ENCODE data around the gene RTKN. TPM values are rescaled to one million over a fixed set of nuclear protein-coding genes. Genes with fewer than 3 reads are reported as not detected.

RTKN gene
- total and polyA plus RNA-seq, 2 of the 13 experiments (the other 11 are each of a cell fraction or from before 2014, with no cell fraction given), result 159 to 166 TPM

- peak; percentile 39 for TF ChIP-seq ZNF781 (CRISPR knock-in tag; IDR thresholded peaks at IDR 0.05; ENCODE audit: borderline replicate concordance, not compliant biosample characterization)
- no peak for TF ChIP-seq MTA3 (CRISPR knock-in tag; IDR thresholded peaks at IDR 0.05)
- TF ChIP-seq ZNF547 (CRISPR knock-in tag; IDR thresholded peaks at IDR 0.05), result no peak
- TF ChIP-seq EZH2 (conservative IDR thresholded peaks at IDR 0.05; ENCODE audit: low read depth, low read length), result no peak
- TF ChIP-seq ZNF670 (CRISPR knock-in tag; IDR thresholded peaks at IDR 0.05; ENCODE audit: borderline replicate concordance), result no peak
- no peak for TF ChIP-seq ZMYM3 (CRISPR knock-in tag; IDR thresholded peaks at IDR 0.05)
- 0 out of 2 replicates have a peak, but pooled peaks have one; percentile 22 for TF ChIP-seq ZNF44 (CRISPR knock-in tag; IDR thresholded peaks at IDR 0.05)
- no peak for TF ChIP-seq ZNF672 (CRISPR knock-in tag; IDR thresholded peaks at IDR 0.05)
- TF ChIP-seq NR2F6 (IDR thresholded peaks at IDR 0.05), result 0 out of 2 replicates have a peak, but pooled peaks have one; percentile 23
- peak; percentile 69 for TF ChIP-seq NR2F6 (CRISPR knock-in tag; IDR thresholded peaks at IDR 0.05)
- peak; percentile 75; the same call in 1 of the 2 replicates for TF ChIP-seq ZNF607 (CRISPR knock-in tag; IDR thresholded peaks at IDR 0.05; ENCODE audit: borderline replicate concordance)
- TF ChIP-seq E2F5 (CRISPR knock-in tag; conservative IDR thresholded peaks at IDR 0.05), result no peak
- no peak for TF ChIP-seq PRDM15 (CRISPR knock-in tag; IDR thresholded peaks at IDR 0.05)
- no peak for TF ChIP-seq CSRNP2 (CRISPR knock-in tag; conservative IDR thresholded peaks at IDR 0.05; ENCODE audit: low read depth)
- no peak; the same call in 1 of the 2 replicates for TF ChIP-seq ZSCAN22 (CRISPR knock-in tag; IDR thresholded peaks at IDR 0.05)
- TF ChIP-seq ZBTB21 (CRISPR knock-in tag; IDR thresholded peaks at IDR 0.05), result no peak
- no peak for TF ChIP-seq SYNCRIP (IDR thresholded peaks at IDR 0.05; ENCODE audit: insufficient read depth, low read depth, low read length)
- no peak for TF ChIP-seq AGO1 (IDR thresholded peaks at IDR 0.05; ENCODE audit: low read depth, low read length, poor library complexity, severe bottlenecking)
- no peak for TF ChIP-seq HHEX (CRISPR knock-in tag; IDR thresholded peaks at IDR 0.05)
- TF ChIP-seq ZNF101 (CRISPR knock-in tag; IDR thresholded peaks at IDR 0.05; ENCODE audit: borderline replicate concordance, low read depth), result no peak
- no peak for TF ChIP-seq BORCS8-MEF2B (CRISPR knock-in tag; IDR thresholded peaks at IDR 0.05)
- TF ChIP-seq ZNF747 (CRISPR knock-in tag; IDR thresholded peaks at IDR 0.05; ENCODE audit: borderline replicate concordance), result no peak
- TF ChIP-seq SSRP1 (CRISPR knock-in tag; IDR thresholded peaks at IDR 0.05), result no peak
- peak; percentile 69; the same call in 1 of the 2 replicates for TF ChIP-seq ZNF441 (CRISPR knock-in tag; IDR thresholded peaks at IDR 0.05; ENCODE audit: borderline replicate concordance)
- TF ChIP-seq KLF13 (CRISPR knock-in tag; IDR thresholded peaks at IDR 0.05), result no peak
- no peak for TF ChIP-seq ZNF333 (CRISPR knock-in tag; IDR thresholded peaks at IDR 0.05; ENCODE audit: borderline replicate concordance)
These were observed 5.7 kb upstream of the RTKN start (continued) for GRCh38 chr2:74447230-74447999.
